Measurements from ENCODE around the gene HNF1A. TPM values are rescaled to one million over a fixed set of nuclear protein-coding genes. Genes with fewer than 3 reads are reported as not detected.

Gene HNF1A
- total RNA-seq, 1 donor from 2014 or later: not detected

DNA sequence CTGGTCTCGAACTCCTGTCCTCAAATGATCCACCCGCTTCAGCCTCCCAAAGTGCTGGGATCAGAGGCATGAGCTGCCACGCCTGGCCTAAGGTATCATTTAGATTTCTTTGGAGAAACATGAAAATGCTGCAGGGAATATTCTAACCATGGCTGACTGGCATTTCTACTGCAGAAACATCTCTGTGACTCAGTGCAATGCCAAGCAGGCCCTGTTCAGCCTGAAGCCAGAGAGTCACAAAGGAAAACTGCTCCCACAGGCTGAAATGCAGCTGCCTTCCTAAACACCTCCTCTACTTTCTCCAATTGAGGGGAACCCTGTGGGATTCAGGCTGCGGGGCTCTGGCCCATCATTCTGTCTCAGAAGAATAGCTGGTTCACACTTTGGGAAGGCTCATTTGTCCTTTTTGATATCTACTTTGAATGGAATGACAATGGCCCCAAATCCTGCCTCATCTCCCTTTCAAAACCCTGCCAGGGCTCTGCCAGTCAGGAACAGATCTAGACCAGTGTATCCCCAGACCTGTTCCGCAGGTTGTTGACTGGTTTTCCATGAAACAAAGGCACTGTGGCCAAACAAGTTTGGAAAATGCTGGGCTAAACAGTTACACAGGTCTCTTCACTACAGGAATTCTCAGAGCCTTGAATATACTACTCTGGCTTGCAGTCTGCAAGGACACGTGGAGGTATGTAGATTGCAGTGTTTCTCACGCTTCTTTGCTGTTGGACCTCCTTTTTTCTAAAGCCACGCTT is 30.2 kb downstream of the HNF1A start:
- Mint-ChIP-seq H3K27me3 (ENCODE audit: unreplicated experiment) (peaks cover 2% of the 10 kb centered on the region), H3K4me3 (ENCODE audit: unreplicated experiment) (no peak overlapping the region), H3K27ac (ENCODE audit: unreplicated experiment) (no peak overlapping the region), H3K4me1 (ENCODE audit: low read depth, unreplicated experiment) (no peaks in the 10 kb centered on the region), H3K36me3 (ENCODE audit: unreplicated experiment) (no peaks in the 10 kb centered on the region), H3K9me3 (ENCODE audit: unreplicated experiment) (peaks cover 3% of the 10 kb centered on the region)
- DNase-seq: no peak
- TF ChIP-seq, protein P1, sequence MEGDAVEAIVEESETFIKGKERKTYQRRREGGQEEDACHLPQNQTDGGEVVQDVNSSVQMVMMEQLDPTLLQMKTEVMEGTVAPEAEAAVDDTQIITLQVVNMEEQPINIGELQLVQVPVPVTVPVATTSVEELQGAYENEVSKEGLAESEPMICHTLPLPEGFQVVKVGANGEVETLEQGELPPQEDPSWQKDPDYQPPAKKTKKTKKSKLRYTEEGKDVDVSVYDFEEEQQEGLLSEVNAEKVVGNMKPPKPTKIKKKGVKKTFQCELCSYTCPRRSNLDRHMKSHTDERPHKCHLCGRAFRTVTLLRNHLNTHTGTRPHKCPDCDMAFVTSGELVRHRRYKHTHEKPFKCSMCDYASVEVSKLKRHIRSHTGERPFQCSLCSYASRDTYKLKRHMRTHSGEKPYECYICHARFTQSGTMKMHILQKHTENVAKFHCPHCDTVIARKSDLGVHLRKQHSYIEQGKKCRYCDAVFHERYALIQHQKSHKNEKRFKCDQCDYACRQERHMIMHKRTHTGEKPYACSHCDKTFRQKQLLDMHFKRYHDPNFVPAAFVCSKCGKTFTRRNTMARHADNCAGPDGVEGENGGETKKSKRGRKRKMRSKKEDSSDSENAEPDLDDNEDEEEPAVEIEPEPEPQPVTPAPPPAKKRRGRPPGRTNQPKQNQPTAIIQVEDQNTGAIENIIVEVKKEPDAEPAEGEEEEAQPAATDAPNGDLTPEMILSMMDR (IDR thresholded peaks at IDR 0.05; ENCODE audit: partially characterized antibody, unreplicated experiment): no peak

- no peaks in the 10 kb centered on the region for H3K36me3 Mint-ChIP-seq (ENCODE audit: unreplicated experiment)
- peaks cover 3% of the 10 kb centered on the region for H3K9me3 Mint-ChIP-seq (ENCODE audit: unreplicated experiment)
- H3K27me3 Mint-ChIP-seq (ENCODE audit: unreplicated experiment): peaks cover 2% of the 10 kb centered on the region
- TF ChIP-seq, protein P1 (IDR thresholded peaks at IDR 0.05; ENCODE audit: partially characterized antibody, unreplicated experiment): peak; percentile 23
- no peak overlapping the region for H3K4me3 Mint-ChIP-seq (ENCODE audit: unreplicated experiment)
- peak; percentile 47 for DNase-seq
- H3K27ac Mint-ChIP-seq (ENCODE audit: unreplicated experiment): no peak overlapping the region
- no peaks in the 10 kb centered on the region for H3K4me1 Mint-ChIP-seq (ENCODE audit: low read depth, unreplicated experiment)
Measured at GRCh38 chr12:121009741-121010140, 31.4 kb downstream of the HNF1A start.

- Mint-ChIP-seq H3K36me3 (ENCODE audit: unreplicated experiment) (no peaks in the 10 kb centered on the region), H3K9me3 (ENCODE audit: unreplicated experiment) (peaks cover 3% of the 10 kb centered on the region)
- TF ChIP-seq, protein P1 (IDR thresholded peaks at IDR 0.05; ENCODE audit: partially characterized antibody, unreplicated experiment): no peak
Measured at GRCh38 chr12:121010860-121011259, 32.5 kb downstream of the HNF1A start.

GRCh38 chr12:121011820-121012219 is 33.5 kb downstream of the HNF1A start:
- Mint-ChIP-seq H3K9me3 (ENCODE audit: unreplicated experiment) (peaks cover 7% of the 10 kb centered on the region), H3K27me3 (ENCODE audit: unreplicated experiment) (peaks cover 2% of the 10 kb centered on the region), H3K27ac (ENCODE audit: unreplicated experiment) (no peak overlapping the region), H3K4me1 (ENCODE audit: low read depth, unreplicated experiment) (peaks cover 2% of the 10 kb centered on the region), H3K36me3 (ENCODE audit: unreplicated experiment) (no peaks in the 10 kb centered on the region), H3K4me3 (ENCODE audit: unreplicated experiment) (no peak overlapping the region)
- TF ChIP-seq, protein P1 (IDR thresholded peaks at IDR 0.05; ENCODE audit: partially characterized antibody, unreplicated experiment): no peak
- no peak for DNase-seq

More at GRCh38 chr12:121010860-121011259, 32.5 kb downstream of the HNF1A start:
- Mint-ChIP-seq H3K4me1 (ENCODE audit: low read depth, unreplicated experiment) (peaks cover 2% of the 10 kb centered on the region), H3K27me3 (ENCODE audit: unreplicated experiment) (peaks cover 2% of the 10 kb centered on the region), H3K27ac (ENCODE audit: unreplicated experiment) (no peak overlapping the region), H3K4me3 (ENCODE audit: unreplicated experiment) (no peak overlapping the region)
- no peak for DNase-seq

- no peak overlapping the region for H3K4me3 Mint-ChIP-seq (ENCODE audit: unreplicated experiment)
- peaks cover 7% of the 10 kb centered on the region for H3K9me3 Mint-ChIP-seq (ENCODE audit: unreplicated experiment)
- TF ChIP-seq, protein P1 (IDR thresholded peaks at IDR 0.05; ENCODE audit: partially characterized antibody, unreplicated experiment): no peak
- no peak for DNase-seq
- H3K27me3 Mint-ChIP-seq (ENCODE audit: unreplicated experiment): peaks cover 2% of the 10 kb centered on the region
- no peaks in the 10 kb centered on the region for H3K36me3 Mint-ChIP-seq (ENCODE audit: unreplicated experiment)
- H3K4me1 Mint-ChIP-seq (ENCODE audit: low read depth, unreplicated experiment): peaks cover 2% of the 10 kb centered on the region
- no peak overlapping the region for H3K27ac Mint-ChIP-seq (ENCODE audit: unreplicated experiment)
Measured at GRCh38 chr12:121013715-121014114, 35.4 kb downstream of the HNF1A start.

All from glutamatergic neuron (in vitro differentiated cells).